Middle frontal gyrus (tissue), 1 donor: Measurements from ENCODE around the gene ELOB.

Source experiments
- DNase-seq: peaks from one replicate; pipeline ENCODE4 v3.0.0-alpha.2; 2015; ENCODE audit warnings: low spot score; ENCODE audit errors: extremely low spot score

The ELOB gene

GRCh38 chr16:2768403-2769089, 8.5 kb downstream of the ELOB start:
- DNase-seq, result no peak

GRCh38 chr16:2767891-2768290, 9.2 kb downstream of the ELOB start:
- DNase-seq, result no peak

GRCh38 chr16:2767140-2767731, 9.8 kb downstream of the ELOB start:
- DNase-seq, result no peak

GRCh38 chr16:2766430-2767139, 10.5 kb downstream of the ELOB start:
- no peak for DNase-seq

- DNase-seq, result no peak
Measured at GRCh38 chr16:2765462-2766404, 11.3 kb downstream of the ELOB start.

GRCh38 chr16:2764718-2765117, 12.4 kb downstream of the ELOB start:
- no peak for DNase-seq

- DNase-seq, result no peak
Measured at GRCh38 chr16:2763173-2763572, 13.9 kb downstream of the ELOB start.

- no peak for DNase-seq
Measured at GRCh38 chr16:2762711-2763110, 14.4 kb downstream of the ELOB start.

GRCh38 chr16:2761886-2762583, 15.0 kb downstream of the ELOB start:
- DNase-seq, result no peak

- DNase-seq, result no peak
Measured at GRCh38 chr16:2761472-2761871, 15.6 kb downstream of the ELOB start.

GRCh38 chr16:2757344-2757743, 19.7 kb downstream of the ELOB start:
- DNase-seq, result no peak

- DNase-seq, result no peak
Measured at GRCh38 chr16:2756288-2757015, 20.6 kb downstream of the ELOB start.

GRCh38 chr16:2755158-2755557, 21.9 kb downstream of the ELOB start:
- no peak for DNase-seq

- no peak for DNase-seq
Measured at GRCh38 chr16:2753733-2754020, 23.4 kb downstream of the ELOB start.

- DNase-seq, result peak; percentile 41
Measured at GRCh38 chr16:2752850-2753732, 24.0 kb downstream of the ELOB start.

GRCh38 chr16:2752035-2752849, 24.8 kb downstream of the ELOB start, which contains the start of gene SRRM2:
SRRM2 (plus strand) TSS chr16:2752638; CDS start chr16:2756365, 3,727 bp downstream.
- peak; percentile 87 for DNase-seq

GRCh38 chr16:2751577-2752034, 25.5 kb downstream of the ELOB start:
- no peak for DNase-seq

- DNase-seq, result no peak
Measured at GRCh38 chr16:2749936-2750335, 27.1 kb downstream of the ELOB start.
